NCI-H82 (cell line): Measurements from ENCODE around the gene SERAC1.
"Not testable (repeated sequence)": the region's sequence is repeated elsewhere in the genome, so short reads cannot be mapped to it uniquely, and the experiment has no call there.

Source experiments
- DNase-seq: peaks from one replicate; lab custom pipeline; 2025; lab: John Stamatoyannopoulos, UW

The SERAC1 gene

DNA sequence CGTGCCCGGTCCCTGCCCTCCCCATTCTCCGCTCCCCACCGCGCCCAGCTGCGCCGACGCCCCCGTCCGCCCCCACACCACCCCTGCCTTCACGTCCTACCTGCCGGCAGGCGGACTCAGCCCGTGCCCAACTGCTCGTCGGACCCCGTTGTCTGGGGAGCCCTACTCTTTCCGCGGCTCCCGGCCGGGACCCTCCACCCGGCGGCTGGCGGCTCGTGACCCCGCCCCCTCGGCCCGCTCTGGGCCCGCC lies at the start of gene SERAC1:
Gene SERAC1, minus strand, starts transcription at position 223 of the 250 bp plus-strand sequence. CDS start 9,899 bp downstream, outside the sequence.
- DNase-seq: no peak

DNA sequence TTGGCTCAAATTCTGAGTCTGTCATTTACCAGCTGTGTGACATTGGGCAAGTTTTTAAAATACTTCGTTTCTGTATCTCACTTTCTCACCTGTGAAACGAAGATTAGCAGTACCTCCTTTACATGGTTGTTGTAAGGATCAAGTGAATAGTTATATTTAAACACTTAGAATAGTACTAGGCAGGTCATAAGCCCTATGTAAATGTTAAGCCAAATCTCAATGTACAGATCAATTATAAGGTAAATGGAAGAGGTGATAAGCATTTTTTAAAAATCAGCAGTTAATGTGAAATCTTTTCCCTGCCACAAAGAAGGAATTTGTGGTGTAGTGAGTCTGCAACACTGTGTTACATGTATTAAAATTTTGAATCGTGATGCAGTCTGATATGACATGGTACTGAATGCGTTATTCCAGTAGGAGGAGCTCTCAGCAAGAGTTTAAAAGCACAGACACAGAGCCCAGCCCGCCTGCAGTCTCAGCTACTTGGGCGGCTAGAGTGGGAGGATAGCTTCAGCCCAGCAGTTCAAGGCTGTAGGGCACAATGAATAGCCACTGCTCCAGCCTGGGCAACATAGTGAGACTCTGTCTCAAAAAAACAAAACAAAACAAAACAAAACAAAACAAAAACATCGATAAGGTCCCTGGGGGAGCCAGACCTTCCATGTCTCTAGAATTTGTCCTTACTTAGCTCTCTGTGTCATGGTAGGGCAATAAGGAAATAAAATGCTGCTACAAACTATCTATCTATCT lies 46.0 kb upstream of the SERAC1 start:
- DNase-seq: peak; percentile 92

DNA sequence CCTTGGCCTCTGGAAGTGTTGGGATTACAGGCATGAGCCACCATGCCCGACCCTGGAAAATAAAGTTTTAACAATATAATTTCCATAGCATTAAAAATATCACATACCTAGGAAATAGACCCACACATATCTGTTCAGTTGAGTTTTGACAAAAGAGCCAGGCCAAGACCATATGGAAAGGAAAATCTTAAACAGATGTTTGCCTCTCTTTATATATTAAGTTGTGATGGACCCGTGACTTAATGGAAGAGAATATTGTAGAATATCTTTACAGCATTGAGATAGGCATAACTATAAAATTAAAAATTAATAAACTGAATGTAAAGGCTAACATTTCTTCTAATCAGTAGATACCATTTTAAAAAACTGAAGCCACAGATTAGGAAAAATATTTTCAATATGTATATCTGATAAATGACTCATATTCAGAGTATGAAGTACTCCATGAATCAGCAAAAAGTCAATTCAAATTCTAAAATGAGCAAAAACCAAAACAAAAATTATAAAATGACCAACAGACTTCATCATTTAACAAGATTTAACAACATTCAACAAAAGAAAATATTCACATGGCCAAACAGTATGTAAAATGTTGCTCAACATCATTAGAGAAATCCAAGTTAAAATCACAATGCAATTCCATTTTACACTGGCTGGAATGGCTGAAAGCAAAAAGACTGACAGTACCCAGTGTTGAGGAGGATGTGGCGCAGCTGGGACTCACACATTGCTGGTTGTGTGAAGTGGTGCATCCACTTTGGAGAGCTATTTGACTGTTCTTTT lies 43.4 kb upstream of the SERAC1 start:
- DNase-seq: no peak

DNA sequence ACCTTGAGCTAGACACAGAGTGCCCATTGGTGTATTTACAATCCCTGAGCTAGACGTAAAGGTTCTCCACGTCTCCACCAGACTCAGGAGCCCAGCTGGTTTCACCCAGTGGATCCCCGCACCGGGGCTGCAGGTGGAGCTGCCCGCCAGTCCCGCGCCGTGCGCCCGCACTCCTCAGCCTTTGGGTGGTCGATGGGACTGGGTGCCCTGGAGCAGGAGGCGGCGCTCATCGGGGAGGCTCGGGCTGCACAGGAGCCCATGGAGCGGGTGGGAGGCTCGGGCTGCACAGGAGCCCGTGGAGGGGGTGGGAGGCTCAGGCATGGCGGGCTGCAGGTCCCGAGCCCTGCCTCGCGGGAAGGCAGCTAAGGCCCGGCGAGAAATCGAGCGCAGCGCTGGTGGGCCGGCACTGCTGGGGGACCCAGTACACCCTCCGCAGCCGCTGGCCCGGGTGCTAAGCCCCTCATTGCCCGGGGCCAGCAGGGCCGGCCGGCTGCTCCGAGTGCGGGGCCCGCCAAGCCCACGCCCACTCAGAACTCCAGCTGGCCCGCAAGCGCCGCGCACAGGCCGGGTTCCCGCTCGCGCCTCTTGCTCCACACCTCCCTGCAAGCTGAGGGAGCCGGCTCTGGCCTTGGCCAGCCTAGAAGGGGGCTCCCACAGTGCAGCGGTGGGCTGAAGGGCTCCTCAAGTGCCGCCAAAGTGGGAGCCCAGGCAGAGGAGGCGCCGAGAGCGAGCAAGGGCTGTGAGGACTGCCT lies 41.7 kb upstream of the SERAC1 start:
- not testable (repeated sequence) for DNase-seq

DNA sequence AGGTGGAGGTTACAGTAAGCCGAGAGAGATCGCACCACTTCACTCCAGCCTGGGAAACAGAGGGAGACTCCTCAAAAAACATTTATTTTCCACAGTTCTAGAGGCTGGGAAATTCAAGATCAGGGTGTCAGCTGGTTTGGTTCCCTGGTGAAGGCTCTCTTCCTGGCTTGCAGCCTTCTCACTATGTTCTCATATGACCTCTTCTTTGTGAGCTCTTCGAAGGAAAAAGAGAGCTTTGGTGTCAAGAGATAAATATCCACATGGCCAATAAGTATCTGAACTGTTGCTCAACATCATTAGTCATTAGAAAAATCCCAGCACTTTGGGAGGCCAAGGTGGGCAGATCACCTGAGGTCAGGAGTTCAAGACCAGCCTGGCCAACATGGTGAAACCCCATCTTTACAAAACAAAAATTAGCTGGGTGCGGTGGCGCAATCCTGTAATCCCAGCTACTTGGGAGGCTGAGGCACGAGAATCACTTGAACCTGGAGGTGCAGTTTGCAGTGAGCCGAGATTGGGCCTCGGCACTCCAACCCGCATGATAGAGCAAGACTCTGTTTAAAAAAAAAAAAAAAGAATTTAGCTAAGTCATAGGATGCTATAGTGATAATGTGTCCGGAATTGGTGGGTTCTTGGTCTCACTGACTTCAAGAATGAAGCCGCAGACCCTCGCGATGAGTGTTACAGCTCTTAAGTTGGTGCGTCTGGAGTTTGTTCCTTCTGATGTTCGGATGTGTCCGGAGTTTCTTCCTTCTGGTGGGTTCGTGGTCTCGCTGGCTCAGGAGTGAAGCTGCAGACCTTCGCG lies 40.4 kb upstream of the SERAC1 start:
- not testable (repeated sequence) for DNase-seq

DNA sequence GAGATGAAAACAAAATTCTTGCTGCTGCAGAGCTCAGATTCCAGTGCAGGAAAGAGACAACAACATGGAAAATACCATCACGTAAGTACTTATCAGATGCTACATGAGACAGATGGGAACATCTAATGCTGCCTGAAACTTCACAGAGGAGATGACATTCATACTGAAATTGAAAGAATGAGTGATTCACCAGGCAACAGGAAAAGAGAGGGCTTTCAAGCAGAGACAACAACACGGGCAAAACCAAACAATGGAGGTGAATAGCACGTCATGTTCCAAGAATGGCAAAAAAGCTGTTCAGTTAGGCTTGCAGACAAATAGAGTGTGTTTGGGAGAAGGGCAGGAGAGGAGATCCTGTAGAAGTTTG lies 39.3 kb upstream of the SERAC1 start:
- no peak for DNase-seq

DNA sequence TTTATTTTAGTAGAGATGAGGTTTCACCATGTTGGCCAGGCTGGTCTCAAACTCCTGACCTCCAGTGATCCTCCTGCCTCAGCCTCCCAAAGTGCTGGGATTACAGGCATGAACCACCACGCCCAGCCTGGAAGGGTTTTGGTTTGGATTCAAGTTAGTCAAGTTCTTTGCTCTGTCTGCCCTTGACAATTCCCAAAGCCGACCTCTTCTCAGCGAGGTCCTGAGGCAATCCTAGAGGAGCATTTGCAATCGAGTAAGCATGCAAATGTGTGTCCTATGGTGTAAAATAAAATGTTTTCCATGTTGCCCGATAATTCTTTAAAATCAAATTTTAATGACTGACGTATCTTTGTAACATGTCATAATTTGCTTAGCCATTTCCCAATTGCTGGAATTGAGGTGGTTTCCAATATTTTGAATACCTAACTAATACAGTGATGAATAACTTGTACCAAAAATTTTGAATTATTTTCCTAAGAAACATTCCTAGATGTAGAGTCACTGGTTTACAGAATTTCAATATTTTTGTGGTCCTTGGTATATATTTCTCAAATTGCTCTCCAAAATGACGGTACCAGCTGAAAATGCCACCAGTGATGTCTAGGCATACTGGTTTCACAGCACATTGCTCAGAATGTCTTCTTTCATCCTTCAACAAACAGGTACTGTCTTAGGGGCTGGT lies 38.8 kb upstream of the SERAC1 start:
- DNase-seq: no peak

DNA sequence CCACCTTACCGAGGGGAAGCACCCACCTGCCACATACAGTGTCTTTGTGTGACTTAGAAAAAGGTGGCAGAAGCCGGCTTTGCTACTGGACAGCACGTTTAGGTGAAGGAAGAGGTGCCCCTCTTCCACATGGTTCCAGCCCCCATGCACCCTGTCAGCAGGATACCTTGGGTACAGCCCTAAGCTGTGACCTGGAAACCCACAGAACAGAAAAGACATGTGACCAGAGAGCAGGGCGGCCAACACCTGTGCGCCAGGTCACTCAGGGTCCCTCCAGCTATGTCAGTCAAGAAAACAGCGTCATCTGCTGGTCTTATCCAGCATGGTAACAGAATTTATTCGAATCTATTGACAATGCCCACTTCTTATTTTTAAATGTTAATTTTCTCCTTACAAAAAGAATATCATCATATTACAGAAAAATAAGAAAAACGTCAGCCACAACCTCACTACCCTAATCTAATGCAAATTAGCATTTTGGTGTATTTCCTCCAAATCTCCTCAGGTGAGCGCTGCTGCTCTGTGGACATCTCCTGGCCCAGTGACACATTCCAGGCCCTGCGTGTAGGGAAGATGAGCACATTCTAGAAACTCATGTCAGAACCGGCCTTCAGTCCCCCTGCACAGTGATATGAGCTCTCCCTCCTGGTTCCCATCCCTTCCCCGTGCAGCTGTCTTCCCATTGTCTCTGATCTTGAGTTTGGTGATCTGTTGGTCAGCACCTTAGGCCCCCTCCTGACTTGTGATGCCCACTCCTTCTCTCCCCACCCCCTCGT lies 37.3 kb upstream of the SERAC1 start:
- peak; percentile 45 for DNase-seq

DNA sequence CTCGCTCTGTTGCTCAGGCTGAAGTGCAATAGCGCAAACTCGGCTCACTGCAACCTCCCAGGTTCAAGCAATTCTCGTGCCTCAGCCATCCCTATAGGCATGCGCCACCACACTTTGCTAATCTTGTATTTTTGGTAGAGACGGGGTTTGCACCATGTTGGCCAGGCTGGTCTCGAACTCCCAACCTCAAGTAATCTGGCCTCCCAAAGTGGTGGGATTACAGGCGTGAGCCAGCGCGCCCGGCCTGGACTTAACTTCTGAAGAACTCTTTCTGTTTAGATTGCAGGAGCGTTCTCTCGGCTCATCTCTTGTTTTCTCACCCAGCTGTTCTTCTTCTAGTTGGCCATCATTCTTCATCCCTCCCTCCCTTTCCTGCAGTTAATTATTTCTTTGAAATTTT lies 30.4 kb upstream of the SERAC1 start:
- no peak for DNase-seq

DNA sequence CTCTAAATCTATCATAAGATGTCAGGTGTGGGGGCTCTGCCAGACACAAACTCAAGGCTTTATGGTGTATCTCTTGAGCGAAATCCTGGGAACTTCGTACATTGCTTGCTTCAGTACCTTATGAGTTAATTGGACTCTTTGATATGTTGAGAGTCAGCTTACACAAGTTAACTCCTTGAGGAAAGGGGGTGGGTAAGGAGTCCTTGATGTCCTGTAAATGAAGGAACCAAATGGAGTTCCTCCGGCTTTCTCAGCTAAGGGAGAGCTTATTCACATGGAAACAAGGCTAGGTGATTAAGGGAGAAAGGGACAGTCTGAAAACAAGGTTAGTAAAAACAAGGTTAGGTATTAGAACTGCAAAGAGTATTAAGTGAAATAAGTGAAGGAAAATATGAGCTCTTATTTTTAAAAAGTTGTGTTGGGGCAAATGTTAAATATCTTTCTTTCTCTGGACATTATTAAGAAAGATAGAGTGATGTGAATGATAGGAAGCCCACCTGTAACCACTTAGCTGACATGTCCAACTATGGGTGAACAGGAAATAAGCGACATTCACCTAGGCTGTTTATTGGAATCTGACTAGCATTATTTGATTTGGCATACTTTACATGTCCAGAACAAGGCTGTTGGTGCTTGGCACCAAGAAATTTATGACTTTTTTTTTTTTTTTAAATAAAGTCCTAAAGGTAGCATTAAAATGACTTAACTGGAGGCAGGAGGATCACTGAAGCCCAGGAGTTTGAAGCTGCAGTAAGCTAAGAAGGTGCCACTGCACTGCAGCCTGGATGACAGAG lies 26.6 kb upstream of the SERAC1 start:
- DNase-seq: no peak

DNA sequence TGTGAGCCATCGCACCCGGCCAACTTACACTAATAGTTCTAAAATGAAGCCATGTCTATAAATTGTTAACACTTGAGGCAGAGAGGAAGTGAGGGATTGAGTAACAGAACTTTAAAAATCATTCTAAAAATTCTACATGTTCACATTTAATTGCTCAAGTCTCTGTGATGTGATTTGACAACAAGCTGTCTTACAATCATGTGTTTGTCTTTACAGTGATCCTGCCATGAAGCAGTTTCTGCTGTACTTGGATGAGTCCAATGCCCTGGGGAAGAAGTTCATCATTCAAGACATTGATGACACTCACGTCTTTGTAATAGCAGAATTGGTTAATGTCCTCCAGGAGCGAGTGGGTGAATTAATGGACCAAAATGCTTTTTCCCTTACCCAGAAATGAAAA lies 23.7 kb upstream of the SERAC1 start:
- DNase-seq: no peak

DNA sequence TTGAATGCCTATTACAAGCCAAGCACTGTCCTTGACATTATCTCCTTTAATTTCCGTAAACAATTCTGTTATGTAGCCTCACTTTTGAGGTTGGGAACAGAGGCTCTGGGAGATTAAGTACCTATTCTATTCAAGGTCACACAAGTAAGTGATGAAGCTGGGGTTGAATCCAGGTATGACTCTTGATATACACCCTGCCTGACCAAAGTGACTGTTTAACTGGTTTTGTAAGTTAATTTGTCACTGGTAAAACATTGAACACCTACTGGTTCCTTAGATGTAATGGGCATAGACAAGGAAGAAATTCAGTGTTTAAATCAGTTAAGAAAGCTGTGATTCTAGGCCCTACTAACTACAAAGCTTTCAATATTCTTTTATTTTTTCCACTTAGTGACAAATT lies 23.0 kb upstream of the SERAC1 start:
- DNase-seq: no peak

DNA sequence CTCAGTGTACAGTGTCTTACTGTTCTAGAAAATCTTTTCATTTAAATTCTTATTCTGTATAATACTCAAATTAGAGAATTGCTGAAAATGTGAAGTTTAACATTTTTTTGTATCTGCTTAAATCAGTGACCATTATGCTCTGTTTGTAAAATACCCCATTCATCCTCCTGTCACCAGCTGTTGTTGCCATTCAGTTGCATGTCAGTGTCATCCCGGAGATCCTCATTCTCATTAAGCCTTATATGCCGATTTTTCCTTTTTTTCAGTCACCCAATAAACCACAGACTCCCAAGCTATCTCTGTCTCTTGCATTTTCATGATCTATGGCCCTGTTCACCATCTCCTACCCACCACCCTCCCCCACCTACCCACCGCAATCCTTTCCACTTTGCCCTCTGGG lies 20.5 kb upstream of the SERAC1 start:
- DNase-seq: no peak

DNA sequence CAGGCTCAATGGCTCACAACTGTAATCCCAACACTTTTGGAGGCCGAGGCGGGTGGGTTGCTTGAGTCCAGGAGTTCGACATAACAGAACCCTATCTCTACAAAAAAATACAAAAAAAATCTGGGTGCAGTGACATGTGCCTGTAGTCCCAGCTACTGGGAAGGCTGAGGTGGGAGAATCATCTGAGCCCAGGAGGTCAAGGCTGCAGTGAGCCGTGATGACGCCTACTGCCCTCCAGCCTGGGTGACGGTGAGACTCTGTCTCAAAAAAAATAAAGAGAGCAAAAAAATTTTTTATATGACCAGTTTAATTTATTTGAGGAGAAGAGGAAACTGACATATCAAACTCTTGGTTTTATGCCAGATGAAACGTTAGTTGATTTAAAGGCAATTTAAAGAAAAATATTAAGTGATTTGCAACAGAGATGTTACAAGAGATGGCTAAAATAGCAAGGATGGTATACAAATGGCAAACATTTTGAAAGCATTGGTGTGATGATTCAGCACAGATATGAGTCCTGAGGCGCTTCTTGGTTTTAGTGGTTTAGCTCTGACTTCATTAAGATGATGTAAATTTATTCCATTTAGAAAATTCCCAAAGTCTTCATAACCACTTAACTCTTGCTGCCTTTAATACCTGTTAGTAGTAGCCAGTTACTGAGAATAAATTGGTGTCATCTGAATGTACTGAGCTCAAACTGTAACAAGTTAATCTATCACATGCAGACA lies 17.8 kb upstream of the SERAC1 start:
- DNase-seq: no peak

DNA sequence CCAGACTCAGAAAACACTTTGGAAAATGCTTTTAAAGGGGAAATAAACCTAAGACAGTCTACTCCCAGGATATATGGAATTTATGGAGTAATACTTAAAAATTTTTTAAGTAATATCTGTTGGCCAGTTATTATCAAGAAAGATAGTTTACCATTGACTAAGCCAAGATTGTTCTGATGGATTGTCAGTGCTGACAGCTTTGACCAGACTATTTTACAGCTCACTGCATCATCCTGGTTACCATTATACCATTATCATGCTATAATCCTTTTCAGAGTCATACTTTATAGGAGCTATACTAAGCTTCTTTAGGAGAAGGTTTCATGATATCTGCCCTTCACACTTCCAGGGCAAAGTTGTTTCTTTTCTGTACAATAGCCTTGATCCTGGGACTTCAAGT lies 16.5 kb upstream of the SERAC1 start:
- DNase-seq: no peak

DNA sequence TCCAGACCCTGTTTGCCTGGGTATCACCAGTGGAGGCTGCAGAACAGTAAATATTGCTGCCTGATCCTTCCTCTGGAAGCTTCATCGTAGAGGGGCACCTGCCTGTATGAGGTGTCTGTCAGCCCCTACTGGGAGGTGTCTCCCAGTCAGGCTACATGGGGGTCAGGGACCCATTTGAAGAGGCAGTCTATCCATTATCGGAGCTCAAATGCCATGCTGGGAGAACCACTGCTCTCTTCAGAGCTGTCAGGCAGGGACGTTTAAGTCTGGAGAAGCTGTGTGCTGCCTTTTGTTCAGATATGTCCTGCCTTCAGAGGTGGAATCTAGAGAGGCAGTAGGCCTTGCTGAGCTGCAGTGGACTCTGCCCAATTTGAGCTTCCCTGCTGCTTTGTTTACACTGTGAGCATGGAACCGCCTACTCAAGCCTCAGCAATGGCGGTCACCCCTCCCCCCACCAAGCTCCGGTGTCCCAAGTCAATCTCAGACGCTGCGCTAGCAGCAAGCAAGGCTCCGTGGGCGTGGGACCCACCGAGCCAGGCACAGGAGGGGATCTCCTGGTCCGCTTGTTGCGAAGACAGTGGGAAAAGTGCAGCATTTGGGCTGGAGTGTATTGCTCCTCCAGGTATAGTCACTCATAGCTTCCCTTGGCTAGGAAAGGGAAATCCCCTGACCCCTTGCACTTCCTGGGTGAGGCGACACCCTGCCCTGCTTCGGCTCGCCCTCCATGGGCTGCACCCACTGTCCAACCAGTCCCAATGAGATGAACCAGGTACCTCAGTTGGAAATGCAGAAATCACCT lies 15.3 kb upstream of the SERAC1 start:
- DNase-seq: not testable (repeated sequence)

DNA sequence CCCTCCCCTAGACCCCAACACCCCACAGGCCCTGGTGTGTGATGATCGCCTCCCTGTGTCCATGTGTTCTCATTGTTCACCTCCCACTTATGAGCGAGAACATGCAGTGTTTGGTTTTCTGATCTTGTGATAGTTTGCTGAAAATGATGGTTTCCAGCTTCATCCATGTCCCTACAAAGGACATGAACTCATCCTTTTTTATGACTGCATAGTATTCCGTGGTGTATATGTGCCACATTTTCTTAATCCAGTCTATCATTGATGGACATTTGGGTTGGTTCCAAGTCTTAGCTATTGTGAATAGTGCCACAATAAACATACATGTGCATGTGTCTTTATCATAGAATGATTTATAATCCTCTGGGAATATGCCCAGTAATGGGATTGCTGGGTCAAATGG lies 9.7 kb upstream of the SERAC1 start:
- DNase-seq: not testable (repeated sequence)

DNA sequence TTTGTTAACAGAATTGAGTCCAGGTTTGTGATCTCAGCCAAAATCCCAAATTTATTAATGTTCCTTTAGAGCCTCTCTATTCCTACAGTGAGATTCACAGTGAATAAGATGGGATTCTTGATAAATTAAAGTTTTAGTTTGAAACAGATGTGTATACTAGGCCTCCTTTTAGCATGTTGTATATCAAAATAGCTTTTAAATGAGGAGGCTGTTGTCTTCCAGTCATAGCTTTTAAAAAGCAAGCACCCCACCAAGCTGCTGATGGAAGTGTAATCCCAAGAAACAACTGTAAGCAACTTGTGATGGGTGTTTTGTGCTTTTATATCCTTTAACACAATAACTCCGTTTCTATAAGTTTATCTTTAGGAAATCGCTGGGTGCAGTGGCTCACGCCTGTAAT lies 7.0 kb upstream of the SERAC1 start:
- no peak for DNase-seq

DNA sequence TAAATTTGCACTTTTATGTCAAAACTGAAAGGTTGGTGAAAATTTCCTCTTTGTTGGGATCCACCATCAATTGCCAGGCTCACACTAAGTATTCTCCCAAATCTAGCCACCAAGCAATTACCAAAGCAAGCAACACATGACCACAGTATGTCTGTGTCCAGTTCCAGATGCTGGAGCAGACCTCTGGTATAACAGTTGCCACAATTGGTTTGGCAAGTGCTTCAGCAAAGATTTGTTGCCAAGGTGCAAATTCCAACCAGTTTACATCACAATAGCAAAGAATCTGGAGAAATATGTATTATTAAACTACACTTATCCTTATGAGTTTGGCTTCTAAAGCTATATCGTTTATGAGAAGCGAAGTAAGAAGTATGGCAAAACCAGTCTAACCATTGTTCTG lies 6.5 kb upstream of the SERAC1 start:
- DNase-seq: no peak
